GM19452 (cell line): ENCODE data around the gene CCDC85A.

Experiments
- ATAC-seq: cut with Tn5 transposase; IDR thresholded peaks from one replicate; pipeline ENCODE4 v1.9.1; 2021; ENCODE audit not compliant: unreplicated experiment

The CCDC85A gene

GRCh38 chr2:56357655-56358295, 174.0 kb downstream of the CCDC85A start:
- no peak for ATAC-seq

GRCh38 chr2:56361844-56362243, 178.1 kb downstream of the CCDC85A start:
- ATAC-seq, result no peak

- ATAC-seq, result no peak
Measured at GRCh38 chr2:56364902-56365301, 181.1 kb downstream of the CCDC85A start.

- ATAC-seq, result no peak
Measured at GRCh38 chr2:56369316-56369715, 185.5 kb downstream of the CCDC85A start.

- no peak for ATAC-seq
Measured at GRCh38 chr2:56372071-56372656, 188.4 kb downstream of the CCDC85A start.

GRCh38 chr2:56375251-56375650, 191.5 kb downstream of the CCDC85A start:
- ATAC-seq, result no peak

- no peak for ATAC-seq
Measured at GRCh38 chr2:56376699-56377665, 193.2 kb downstream of the CCDC85A start.

GRCh38 chr2:56379066-56379465, 195.3 kb downstream of the CCDC85A start:
- no peak for ATAC-seq

- no peak for ATAC-seq
Measured at GRCh38 chr2:56380861-56381260, 197.1 kb downstream of the CCDC85A start.

GRCh38 chr2:56382466-56382865, 198.7 kb downstream of the CCDC85A start:
- no peak for ATAC-seq

GRCh38 chr2:56386657-56387056, 202.9 kb downstream of the CCDC85A start:
- no peak for ATAC-seq

- no peak for ATAC-seq
Measured at GRCh38 chr2:56390644-56391043, 206.9 kb downstream of the CCDC85A start.

- ATAC-seq, result no peak
Measured at GRCh38 chr2:56410140-56410539, 226.3 kb downstream of the CCDC85A start.

- ATAC-seq, result no peak
Measured at GRCh38 chr2:56416500-56417176, 232.8 kb downstream of the CCDC85A start.
